ENCODE results near the gene ZC3H12D.

DNA sequence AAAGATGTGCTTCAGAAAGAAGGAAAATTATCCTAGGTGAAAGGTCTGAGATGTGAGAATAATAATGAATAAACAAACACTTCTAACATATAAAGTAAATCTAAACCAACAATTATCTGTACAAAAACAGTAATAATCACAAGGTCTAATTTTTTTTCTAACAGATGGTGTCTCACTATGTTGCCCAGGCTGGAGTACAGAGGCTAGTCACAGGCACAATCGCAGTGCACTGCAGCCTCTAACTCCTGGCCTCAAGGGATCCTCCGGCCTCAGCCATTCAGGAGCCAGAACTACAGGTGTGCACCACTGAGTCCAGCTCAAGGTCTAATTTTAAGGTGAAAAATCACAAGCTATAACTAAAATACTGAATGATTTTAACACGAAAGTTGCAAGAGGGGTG, 17.0 kb upstream of the ZC3H12D start:
- TF ChIP-seq POLR2A (IDR thresholded peaks at IDR 0.05) (no peak), CTCF (IDR thresholded peaks at IDR 0.05) (no peak)

Data from heart left ventricle (tissue), 13 donors.